ENCODE results near the gene PAX6. TPM values are rescaled to one million over a fixed set of nuclear protein-coding genes. Genes with fewer than 3 reads are reported as not detected.

Gene PAX6
- total RNA-seq, 2 experiments from 2014 or later = not detected

- ChIA-PET CTCF (no interaction called here), POLR2A (no interaction called here)
These were observed 9.8 kb downstream of the PAX6 start for GRCh38 chr11:31801298-31801702.

- POLR2A ChIA-PET = no interaction called here
- CTCF ChIA-PET = interaction anchor here (0.6 kb wide), 1 partner anchor 21 kb away, joined by 3 read pairs; no protein-coding TSS in a partner anchor
These were observed 10.5 kb downstream of the PAX6 start for GRCh38 chr11:31800398-31801265.

DNA sequence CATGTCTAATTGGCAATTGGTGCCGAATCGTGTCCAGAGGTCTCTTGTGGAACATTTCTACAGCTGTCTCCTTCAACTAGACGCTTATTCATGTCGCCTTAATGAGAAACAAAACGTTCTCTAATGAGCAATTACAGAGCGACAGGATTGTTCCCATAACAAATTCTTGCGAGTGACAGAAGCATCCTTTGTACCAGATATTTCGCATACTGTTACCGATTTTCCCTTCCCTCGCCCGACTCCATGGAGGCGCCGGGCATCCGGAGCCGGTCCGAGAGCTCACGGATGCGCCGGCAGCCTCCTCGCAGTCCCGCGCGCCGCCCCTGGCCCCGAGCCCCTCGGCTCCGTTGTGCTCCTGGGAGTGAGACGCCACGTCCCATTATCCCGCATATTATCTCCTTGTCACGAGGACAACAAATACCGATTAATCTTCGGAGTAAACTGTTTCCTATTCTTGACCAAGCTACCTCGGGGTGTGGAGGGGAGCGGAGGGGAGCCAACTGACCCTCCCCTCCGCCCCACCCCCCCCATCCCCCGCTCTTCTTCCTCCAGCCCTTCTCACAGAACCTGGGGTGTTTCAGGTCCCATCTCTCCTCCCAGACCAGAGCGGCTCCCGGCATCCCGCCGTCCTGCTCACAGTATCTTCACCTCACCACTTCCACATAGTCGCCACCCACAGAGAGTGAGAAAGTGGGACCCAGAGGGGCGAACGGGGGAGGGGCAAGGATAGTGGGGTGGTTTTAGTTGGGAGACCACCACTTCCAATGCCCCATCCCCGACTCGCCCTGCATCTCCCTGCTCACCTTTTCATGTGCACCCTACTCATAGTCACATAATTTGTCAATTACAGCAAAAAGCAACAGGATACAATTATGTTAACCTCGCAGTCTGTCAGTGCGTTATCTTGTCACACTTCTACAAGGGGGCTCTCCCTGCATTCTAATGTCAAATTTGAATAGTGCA is 11.4 kb downstream of the PAX6 start:
- CTCF ChIA-PET = interaction anchor here (0.6 kb wide), 1 partner anchor 22 kb away, joined by 3 read pairs; no protein-coding TSS in a partner anchor
- POLR2A ChIA-PET = no interaction called here

DNA sequence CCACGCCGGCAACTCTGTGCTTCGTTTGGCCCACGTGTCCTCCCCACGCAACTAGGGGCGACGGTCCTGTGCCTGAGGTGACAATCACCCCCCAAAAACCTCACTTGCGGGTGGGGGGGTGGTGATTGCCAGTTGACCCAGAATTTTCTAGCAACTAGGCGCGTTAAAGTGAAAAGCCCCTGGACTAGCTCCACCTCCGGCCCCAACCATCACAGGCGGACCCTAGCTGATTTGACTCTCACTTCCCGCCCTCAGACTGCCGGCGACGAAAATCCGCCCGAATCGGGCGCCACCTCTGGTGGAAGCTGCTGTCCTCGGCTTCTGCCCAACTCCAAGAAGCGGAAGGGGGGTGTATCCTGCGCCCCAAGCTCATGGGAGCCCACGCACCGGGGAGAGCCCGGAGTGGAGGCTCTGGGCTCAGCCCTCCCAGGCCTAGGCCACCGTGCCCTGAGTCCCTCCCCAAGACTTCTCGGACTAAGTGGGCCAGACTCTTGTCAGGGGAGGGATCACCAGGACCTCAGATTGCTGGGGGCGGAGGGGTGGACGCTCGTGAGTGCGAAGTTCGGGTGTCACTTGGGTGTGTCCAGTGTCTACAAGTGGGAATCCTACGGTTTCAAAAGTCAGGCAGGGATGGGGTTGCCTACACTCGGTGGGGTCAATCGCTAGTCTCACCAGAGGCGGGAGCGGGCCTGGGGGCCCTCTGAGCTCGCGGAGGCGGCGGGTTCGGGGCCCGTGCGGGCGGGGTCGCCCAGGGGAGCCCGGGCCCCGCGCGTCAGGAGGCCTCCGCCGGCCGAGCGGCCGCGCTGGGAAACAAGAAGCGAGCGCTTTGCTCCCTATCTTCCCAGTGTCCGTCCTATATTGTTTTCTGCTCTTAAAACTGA is 12.3 kb downstream of the PAX6 start:
- CTCF ChIA-PET = interaction anchor here (0.8 kb wide), 1 partner anchor 10 kb away, joined by 3 read pairs; no protein-coding TSS in a partner anchor
- POLR2A ChIA-PET = no interaction called here

- CTCF ChIA-PET = interaction anchor here (0.8 kb wide), 1 partner anchor 9 kb away, joined by 3 read pairs; no protein-coding TSS in a partner anchor
- POLR2A ChIA-PET = no interaction called here
These were observed 13.0 kb downstream of the PAX6 start for GRCh38 chr11:31798057-31798553.

- CTCF ChIA-PET = interaction anchor here (0.6 kb wide), 1 partner anchor 312 kb away, joined by 3 read pairs; no protein-coding TSS in a partner anchor
- POLR2A ChIA-PET = no interaction called here
These were observed 13.7 kb downstream of the PAX6 start for GRCh38 chr11:31797190-31798056.

- POLR2A ChIA-PET = no interaction called here
- CTCF ChIA-PET = interaction anchor here (0.6 kb wide), 1 partner anchor 311 kb away, joined by 3 read pairs; no protein-coding TSS in a partner anchor
These were observed 14.5 kb downstream of the PAX6 start for GRCh38 chr11:31796499-31797189.

GRCh38 chr11:31795706-31796498 is 15.2 kb downstream of the PAX6 start:
- ChIA-PET POLR2A (no interaction called here), CTCF (no interaction called here)

DNA sequence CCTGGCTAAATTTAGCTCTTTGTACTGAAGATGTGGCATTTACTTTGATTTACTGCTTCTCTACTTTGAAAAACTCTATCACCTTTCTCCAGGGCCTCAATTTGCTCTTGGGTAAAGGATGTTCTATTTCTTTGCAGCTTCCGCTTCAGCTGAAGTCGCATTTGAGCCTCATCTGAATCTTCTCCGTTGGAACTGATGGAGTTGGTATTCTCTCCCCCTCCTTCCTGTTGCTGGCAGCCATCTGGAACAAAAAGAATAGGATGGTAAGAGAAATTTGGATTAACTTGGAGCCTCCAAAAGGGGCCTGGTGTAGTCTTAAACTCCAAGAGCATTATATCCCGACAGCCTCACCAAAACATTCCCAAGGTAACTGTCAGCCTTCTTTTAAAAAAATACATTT is 16.6 kb downstream of the PAX6 start:
- ChIA-PET CTCF (no interaction called here), POLR2A (no interaction called here)

DNA sequence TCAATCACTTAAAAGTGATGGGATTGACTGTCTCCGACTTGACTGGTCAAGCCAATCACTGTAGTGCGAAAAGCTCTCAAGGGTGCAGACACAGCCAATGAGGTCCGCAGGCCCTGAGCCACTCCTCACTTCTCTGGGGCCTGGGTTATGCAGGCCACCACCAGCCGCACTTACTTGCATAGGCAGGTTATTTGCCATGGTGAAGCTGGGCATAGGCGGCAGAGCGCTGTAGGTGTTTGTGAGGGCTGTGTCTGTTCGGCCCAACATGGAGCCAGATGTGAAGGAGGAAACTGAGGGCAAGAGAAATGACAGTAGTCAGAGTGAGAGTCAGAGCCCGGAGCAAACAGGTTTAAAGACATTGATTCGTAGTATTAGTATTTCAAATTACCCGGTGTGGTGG is 17.9 kb downstream of the PAX6 start:
- ChIA-PET CTCF (no interaction called here), POLR2A (interaction anchor here (0.6 kb wide), 1 partner anchor 302 kb away, joined by 5 read pairs; no protein-coding TSS in a partner anchor)

DNA sequence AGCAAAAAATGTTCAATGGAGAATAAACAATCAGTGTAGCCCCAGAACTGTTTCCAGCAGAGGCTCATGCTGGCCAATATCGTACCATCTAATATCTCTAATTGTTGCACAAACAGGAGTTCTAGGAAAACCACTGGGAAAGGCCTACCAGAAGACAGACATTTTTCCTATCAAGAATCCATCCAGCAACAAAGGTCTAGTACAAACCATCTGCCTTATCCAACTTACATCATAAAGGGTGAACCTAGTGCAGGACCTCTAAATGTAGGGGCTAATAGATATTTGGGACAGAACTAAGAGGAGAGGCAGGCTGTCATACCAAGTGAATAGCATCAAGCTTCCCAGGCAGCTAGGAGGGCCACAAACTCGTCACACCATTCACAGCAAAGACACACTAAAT is 18.7 kb downstream of the PAX6 start:
- CTCF ChIA-PET = no interaction called here
- POLR2A ChIA-PET = no interaction called here

GRCh38 chr11:31792036-31792435 is 19.1 kb downstream of the PAX6 start:
- ChIA-PET POLR2A (no interaction called here), CTCF (no interaction called here)

DNA sequence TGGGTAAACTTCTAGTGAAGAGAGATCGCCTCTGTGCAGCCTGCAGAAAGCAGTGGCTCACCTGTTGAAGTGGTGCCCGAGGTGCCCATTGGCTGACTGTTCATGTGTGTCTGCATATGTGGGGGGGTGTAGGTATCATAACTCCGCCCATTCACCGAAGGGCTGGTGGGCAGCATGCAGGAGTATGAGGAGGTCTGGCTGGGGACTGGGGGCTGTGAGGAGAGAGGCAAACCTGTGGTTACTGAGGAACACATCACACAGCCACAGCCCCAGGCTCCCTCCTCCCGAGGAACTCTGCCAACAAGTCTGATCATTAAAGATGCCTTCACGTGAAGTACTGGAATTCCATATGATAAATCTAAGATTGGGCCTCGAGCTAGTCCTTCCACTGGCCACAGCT is 20.5 kb downstream of the PAX6 start:
- ChIA-PET POLR2A (no interaction called here), CTCF (interaction anchor here (0.7 kb wide), 1 partner anchor 48 kb away, joined by 3 read pairs; no protein-coding TSS in a partner anchor)

DNA sequence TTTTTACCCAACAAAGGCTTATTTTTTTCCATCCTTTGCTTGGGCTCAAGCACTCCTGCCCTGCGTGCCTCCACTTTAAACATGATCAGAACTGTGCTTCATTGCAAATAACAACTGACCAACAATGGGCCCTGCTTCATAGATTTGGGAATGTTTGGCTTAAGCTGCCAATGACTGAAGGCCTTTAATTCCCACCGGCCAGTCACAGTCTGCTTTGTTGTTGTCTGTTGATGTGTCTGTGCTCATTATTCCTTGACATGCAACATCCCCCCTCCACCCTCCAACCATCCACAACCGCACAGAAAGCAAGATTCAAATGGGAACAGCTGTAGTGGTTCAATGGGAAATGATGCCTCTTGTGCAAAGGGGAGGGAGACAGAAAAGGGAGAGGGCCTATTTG is 23.0 kb downstream of the PAX6 start:
- CTCF ChIA-PET = no interaction called here
- POLR2A ChIA-PET = no interaction called here

DNA sequence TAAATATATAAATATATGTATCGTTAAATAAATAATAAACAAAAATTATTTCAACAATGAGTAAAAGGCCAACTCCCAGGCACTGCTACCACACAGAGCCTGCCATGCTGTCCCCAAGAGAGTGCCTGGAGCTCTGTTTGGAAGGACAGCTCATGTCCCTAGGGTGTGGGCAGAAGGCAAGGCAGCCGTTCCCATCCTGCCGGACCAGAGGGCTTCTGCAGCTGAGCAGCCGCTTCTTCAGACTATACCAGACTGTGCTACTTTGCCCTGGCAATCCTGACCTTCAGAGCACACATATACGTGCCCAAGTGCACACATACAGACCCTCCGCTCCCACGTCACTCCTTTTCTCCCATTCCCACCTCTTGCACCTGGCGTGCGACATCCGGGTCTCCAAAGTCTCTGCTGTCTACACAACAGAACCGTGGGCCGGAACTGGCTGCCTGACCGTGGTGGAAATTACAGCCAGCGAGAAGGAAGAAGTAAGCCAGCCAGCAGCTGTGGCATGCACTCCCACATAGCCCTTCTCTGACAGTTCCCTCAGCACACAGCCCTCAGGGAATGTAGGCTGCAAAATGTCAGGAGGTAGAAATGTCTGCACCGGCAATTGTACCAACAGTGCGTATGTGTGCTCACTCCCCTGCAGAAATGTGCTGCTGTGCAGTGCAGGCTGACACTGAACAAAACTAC is 24.0 kb downstream of the PAX6 start:
- ChIA-PET POLR2A (no interaction called here), CTCF (no interaction called here)

- POLR2A ChIA-PET = no interaction called here
- CTCF ChIA-PET = interaction anchor here (1.0 kb wide), 1 partner anchor 26 kb away, joined by 3 read pairs; no protein-coding TSS in a partner anchor
These were observed 26.5 kb downstream of the PAX6 start for GRCh38 chr11:31784611-31785010.
